ENCODE data around the gene VGF.
"Not testable (repeated sequence)": the region's sequence is repeated elsewhere in the genome, so short reads cannot be mapped to it uniquely, and the experiment has no call there.

The VGF gene

GRCh38 chr7:101165075-101165957, at the start of gene VGF:
VGF (minus strand) TSS chr7:101165569; CDS start chr7:101164843, 726 bp downstream.
- peak; percentile 86 to 91 for DNase-seq (ENCODE audit: low read depth in 2 of 2)

DNA sequence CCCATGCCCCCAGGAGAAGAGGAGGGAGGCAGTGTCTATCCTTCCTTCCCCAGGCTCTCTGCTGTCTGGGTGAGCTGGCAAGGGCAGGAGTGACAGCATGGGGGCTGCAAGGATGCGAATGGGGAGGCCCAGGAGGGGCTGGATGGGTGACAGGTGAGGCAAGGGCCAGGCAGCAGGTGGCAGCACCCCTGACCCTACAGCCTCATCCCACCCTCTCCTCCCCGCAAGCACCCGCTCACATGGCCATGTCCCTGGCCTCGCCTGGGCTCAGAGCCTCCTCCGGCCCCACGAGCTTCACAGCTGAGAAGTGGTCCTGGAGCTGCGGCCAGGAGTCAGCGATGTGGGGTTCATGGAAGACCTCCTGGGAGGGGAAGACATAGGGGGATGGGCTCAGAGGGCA, 46.6 kb upstream of the VGF start:
- no peak for DNase-seq (ENCODE audit: low read depth in 2 of 2)

DNA sequence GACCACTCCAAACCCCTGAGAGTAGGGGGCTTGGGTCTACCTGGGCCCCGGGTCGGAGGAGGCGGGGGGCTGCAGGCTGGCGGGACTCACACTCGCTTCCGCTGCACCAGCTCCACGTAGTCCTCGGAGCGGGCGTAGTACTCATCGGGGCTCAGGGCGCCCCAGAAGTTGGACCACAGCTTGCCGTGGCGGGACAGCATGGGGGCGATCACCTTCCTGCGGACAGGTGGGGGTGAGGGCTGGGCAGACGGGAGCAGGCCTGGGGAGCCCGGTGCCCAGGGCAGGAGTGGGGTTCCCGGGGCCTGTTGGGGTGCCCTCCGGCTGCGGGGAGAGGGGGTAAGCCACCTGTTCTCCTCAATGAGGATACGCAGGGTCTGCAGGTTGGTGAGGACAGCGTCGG, 46.1 kb upstream of the VGF start:
- no peak for DNase-seq (ENCODE audit: low read depth in 2 of 2)

- DNase-seq (ENCODE audit: low read depth in 2 of 2): no peak
Observed at GRCh38 chr7:101210143-101210542, 44.8 kb upstream of the VGF start.

DNA sequence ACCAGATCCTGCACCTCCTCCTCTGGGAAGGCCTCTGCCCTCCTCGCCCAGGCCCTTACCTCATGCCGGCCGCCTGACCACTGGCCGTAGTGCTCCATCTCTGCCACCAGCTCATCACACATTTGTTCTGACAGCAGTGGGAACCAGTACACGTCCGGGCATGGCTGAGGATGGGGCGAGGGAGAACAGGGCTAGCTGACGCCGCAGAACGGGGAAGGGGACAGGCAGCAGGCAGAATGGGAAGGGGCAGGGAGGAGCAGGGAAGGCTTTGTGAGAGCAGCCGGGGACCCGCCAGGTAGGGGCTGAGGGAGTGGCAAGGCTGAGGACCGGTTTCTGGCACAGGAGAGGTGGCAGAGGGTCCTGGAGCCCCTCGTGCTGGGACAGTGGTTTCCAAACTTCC, 43.4 kb upstream of the VGF start:
- no peak for DNase-seq (ENCODE audit: low read depth in 2 of 2)

- DNase-seq (ENCODE audit: low read depth in 2 of 2): no peak
Observed at GRCh38 chr7:101207459-101207858, 42.1 kb upstream of the VGF start.

- DNase-seq (ENCODE audit: low read depth in 2 of 2): no peak
Observed at GRCh38 chr7:101206665-101207042, 41.3 kb upstream of the VGF start.

DNA sequence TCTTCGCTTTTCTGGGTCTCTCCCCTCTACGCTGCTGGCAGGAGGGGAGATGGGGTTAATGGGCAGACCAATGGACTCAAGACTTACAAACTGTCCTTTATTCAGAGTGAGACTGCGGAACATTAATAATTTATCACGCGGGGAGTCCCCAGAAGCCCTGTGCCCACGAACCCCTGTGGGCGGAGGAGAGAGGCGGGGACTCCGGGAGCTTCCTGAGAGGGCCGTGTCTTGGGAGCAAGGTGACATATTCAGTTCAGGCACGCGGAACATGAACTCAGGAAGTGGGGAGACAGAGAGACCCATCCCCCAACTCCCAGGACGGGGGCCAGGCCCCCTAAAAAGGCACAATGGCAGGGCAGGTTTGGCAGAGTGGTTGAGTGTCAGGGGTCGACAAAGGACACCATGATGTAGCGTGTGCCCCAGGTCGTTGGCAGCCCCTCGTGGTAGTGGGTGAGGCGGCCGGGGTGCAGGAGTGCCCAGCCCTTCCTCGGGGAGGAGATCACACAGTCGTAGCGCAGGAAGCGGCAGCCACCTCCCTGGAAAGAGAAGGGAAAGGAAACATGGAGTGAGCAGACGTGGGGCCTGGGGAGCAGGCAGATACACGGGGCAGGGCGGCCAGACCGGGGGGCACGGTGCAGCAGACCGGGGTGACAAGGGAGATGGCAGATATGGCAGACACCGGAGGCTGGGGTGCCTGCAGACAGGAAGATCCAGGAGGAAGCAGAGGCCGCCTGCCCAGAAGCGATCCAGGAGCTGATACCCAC, 40.7 kb upstream of the VGF start:
- no peak for DNase-seq (ENCODE audit: low read depth in 2 of 2)

GRCh38 chr7:101203740-101204738, 38.7 kb upstream of the VGF start:
- DNase-seq (ENCODE audit: low read depth in 2 of 2): not testable (repeated sequence)

DNA sequence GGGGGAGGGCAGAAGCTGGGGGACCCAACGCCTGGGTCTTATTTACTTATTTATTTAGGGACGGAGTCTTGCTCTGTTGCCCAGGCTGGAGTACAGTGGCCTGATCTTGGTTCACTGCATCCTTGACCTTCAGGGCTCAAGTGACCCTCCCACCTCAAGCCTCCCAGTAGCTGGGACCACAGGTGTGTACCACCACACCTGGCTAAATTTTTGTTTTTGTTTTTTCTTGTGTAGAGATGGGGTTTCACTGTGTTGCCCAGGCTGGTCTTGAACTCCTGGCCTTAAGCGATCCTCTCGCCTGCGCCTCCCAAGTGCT, 37.2 kb upstream of the VGF start:
- no peak for DNase-seq (ENCODE audit: low read depth in 2 of 2)

- DNase-seq (ENCODE audit: low read depth in 2 of 2): no peak
Observed at GRCh38 chr7:101201695-101202602, 36.6 kb upstream of the VGF start.

DNA sequence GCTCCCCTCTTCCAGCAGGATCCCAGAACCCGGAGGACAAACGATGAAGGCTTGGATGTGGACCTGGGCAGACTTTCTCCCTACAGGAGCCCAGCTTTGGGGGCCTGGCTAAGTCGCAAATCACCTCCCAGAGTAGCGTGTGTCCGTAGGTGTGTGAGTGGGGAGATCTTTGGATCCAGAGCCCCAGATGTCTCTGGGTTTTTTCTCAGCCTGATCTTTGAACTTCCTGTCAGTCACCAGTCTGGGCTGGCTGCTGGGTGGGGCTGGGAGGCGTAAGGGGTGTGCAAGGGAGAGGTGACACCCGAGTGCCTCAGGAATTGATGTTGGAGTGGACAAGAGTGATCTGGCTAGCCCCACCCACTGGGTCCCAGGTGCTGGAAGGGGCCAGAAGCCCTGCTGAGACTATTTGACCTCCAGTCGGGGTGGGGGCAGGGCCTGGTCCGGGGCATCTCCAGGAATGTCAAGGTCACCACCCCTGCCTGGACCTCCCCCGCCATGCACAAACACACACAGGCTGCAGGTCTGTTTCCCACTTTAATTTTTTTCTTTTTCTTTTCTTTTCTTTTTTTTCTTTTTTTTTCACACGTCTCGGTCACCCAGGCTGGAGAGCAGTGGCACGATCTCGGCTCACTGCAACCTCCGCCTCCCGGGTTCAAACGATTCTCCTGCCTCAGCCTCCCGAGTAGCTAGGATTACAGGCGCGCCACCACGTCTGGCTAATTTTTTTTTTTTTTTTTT, 35.7 kb upstream of the VGF start, which contains the start of gene MOGAT3:
TSS of gene MOGAT3 (minus strand) at position 175 of the 738 bp plus-strand sequence. CDS start 182 bp downstream, outside the sequence.
- no peak for DNase-seq (ENCODE audit: low read depth in 2 of 2)

DNA sequence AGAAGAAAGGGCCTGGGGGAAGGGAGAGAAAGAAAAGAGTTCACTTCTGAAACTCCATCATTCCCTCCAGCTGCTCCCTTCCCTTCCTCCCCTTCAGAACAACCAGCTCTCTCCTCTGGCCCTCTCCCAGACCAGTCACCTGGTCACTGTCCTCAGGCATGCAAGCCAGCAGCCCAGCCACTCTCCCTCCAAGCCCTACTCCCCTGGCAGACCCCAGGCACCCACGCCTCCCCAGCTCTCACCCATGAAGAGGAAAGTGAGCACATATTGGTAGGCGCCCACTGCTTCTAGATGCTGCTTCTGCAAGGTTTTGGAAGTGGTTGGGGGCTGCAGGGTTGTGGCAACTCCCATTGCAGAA, 35.1 kb upstream of the VGF start:
- no peak for DNase-seq (ENCODE audit: low read depth in 2 of 2)

DNA sequence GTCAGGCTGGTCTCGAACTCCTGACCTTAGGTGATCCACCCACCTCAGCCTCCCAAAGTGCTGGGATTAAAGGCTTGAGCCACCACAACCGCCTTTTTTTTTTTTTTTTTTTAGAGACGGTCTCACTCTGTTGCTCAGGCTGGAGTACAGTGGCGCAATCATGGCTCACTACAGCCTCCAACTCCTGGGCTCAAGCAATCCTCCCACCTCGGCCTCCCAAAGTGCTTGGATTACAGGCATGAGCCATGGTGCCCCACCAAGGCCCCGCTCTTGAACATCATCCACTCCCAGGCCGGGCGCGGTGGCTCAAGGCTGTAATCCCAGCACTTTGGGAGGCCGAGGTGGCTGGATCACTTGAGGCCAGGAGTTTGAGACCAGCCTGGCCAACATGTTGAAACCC, 34.2 kb upstream of the VGF start:
- DNase-seq (ENCODE audit: low read depth in 2 of 2): not testable (repeated sequence)

GRCh38 chr7:101198476-101198875, 33.1 kb upstream of the VGF start:
- no peak for DNase-seq (ENCODE audit: low read depth in 2 of 2)

DNA sequence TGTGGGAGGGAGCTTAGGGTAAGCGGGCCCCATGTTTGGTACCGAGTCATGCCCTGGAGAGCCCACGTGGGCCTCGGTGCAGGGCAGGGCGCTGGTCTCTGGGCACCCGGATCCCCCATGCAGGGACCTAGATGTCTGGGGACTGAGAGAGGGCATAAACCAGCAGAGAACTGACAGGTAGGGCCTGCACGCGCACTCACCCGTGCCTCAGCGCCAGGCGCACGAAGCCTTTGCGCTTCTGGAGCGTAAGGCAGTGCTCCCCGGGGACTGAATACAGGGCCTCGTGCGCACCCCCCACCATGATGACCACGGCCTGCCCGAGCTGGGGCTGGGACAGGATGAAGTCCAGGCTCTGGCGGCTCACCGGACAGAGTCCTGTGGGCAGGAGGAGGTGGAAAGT, 32.6 kb upstream of the VGF start:
- DNase-seq (ENCODE audit: low read depth in 2 of 2): no peak

DNA sequence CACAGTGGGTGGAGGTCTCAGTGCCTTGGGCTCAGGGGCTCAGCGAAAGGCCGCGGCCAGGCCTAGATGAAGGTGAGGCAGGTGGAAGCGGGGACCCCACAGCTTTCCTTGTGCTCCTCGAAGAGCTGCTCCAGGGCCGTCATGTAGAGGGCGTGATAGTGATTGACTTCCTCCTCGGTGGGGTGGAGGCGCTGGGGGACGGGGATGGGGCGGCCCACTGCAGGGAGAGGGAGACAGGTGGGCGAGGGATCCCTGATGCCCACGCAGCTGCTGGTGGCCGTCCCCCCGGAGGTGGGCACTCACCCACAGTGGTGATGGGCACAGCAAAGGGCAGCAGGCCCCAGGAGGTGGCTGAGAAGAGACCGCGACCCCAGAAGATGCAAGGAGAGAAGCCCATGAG, 30.5 kb upstream of the VGF start:
- DNase-seq (ENCODE audit: low read depth in 2 of 2): no peak

- DNase-seq (ENCODE audit: low read depth in 2 of 2): no peak
Observed at GRCh38 chr7:101189109-101189508, 23.7 kb upstream of the VGF start.

- no peak for DNase-seq (ENCODE audit: low read depth in 2 of 2)
Observed at GRCh38 chr7:101186844-101187428, 21.6 kb upstream of the VGF start.

DNA sequence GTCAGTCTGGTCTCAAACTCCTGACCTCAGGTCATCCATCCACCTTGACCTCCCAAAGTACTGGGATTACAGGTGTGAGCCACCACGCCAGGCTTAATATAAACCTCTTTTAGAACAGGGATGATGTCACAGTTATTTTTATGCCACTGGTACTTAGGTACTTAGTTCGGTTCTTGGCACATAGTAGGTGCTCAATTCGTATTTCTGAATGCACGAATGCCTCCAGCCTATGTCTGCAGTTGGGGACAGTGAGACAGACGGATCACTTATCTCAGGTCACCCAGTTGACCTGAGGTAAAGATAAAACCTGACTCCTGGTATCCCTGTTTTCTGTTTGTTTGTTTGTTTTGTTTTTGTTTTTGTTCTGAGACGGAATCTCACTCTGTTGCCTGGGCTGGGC, 20.8 kb upstream of the VGF start:
- DNase-seq (ENCODE audit: low read depth in 2 of 2): no peak

Data from stimulated activated CD8-positive, alpha-beta memory T cell treated with anti-CD3 and anti-CD28 coated beads, Interleukin-15, amount 100 ng/mL, for 48 hours (primary cell).